ENCODE results near the gene NXNL1.
"Not testable (repeated sequence)": the region's sequence is repeated elsewhere in the genome, so short reads cannot be mapped to it uniquely, and the experiment has no call there.

- TF ChIP-seq TCF7 (CRISPR knock-in tag; IDR thresholded peaks at IDR 0.05; ENCODE audit: low read depth); CTCF (IDR thresholded peaks at IDR 0.05): not testable (repeated sequence)
- TF ChIP-seq, protein P1, sequence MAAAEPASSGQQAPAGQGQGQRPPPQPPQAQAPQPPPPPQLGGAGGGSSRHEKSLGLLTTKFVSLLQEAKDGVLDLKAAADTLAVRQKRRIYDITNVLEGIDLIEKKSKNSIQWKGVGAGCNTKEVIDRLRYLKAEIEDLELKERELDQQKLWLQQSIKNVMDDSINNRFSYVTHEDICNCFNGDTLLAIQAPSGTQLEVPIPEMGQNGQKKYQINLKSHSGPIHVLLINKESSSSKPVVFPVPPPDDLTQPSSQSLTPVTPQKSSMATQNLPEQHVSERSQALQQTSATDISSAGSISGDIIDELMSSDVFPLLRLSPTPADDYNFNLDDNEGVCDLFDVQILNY (CRISPR knock-in tag; IDR thresholded peaks at IDR 0.05) = not testable (repeated sequence)
Observed at GRCh38 chr19:17508558-17508933, 47.8 kb upstream of the NXNL1 start.
